Activated naive CD8-positive, alpha-beta T cell treated with anti-CD3 and anti-CD28 coated beads for 36 hours (primary cell): Measurements from ENCODE around the gene HBB. TPM values are rescaled to one million over a fixed set of nuclear protein-coding genes. Genes with fewer than 3 reads are reported as not detected.
"Not testable (repeated sequence)": the region's sequence is repeated elsewhere in the genome, so short reads cannot be mapped to it uniquely, and the experiment has no call there.

Source experiments
- DNase-seq: peaks from one replicate; pipeline ENCODE4 v3.0.0; 2021
- H3K27ac Mint-ChIP-seq: one replicate; pipeline ENCODE4 v1.8.0; 2022; ENCODE audit warnings: mild to moderate bottlenecking, moderate library complexity, mixed read lengths
- H3K27me3 Mint-ChIP-seq: one replicate; pipeline ENCODE4 v1.8.0; 2022; ENCODE audit warnings: mild to moderate bottlenecking, mixed read lengths
- H3K36me3 Mint-ChIP-seq: one replicate; pipeline ENCODE4 v1.8.0; 2021; ENCODE audit warnings: mild to moderate bottlenecking, mixed read lengths
- H3K4me1 Mint-ChIP-seq: one replicate; pipeline ENCODE4 v1.8.0; 2021; ENCODE audit warnings: mixed read lengths
- H3K4me3 Mint-ChIP-seq: one replicate; pipeline ENCODE4 v1.8.0; 2022; ENCODE audit warnings: mild to moderate bottlenecking, moderate library complexity, mixed read lengths
- H3K9me3 Mint-ChIP-seq: one replicate; pipeline ENCODE4 v1.8.0; 2022; ENCODE audit warnings: mixed read lengths
- total RNA-seq, 2 experiments: library from RNA; stranded (reverse); gene quantifications; one replicate each; pipeline ENCODE4 v1.2.3, GENCODE V29; 2021

Gene HBB
- total RNA-seq, 2 experiments from 2014 or later, result not detected

GRCh38 chr11:5252192-5252918 is 25.5 kb upstream of the HBB start:
- Mint-ChIP-seq H3K36me3 (no peaks in the 10 kb centered on the region), H3K9me3 (no peaks in the 10 kb centered on the region), H3K4me3 (no peak overlapping the region), H3K4me1 (no peaks in the 10 kb centered on the region), H3K27me3 (no peaks in the 10 kb centered on the region), H3K27ac (no peak overlapping the region)
- no peak for DNase-seq

GRCh38 chr11:5251746-5252145 is 24.9 kb upstream of the HBB start:
- Mint-ChIP-seq H3K4me3 (no peak overlapping the region), H3K4me1 (no peaks in the 10 kb centered on the region), H3K27ac (no peak overlapping the region), H3K9me3 (no peaks in the 10 kb centered on the region), H3K36me3 (no peaks in the 10 kb centered on the region), H3K27me3 (no peaks in the 10 kb centered on the region)
- DNase-seq, result no peak

GRCh38 chr11:5250543-5251204 is 23.8 kb upstream of the HBB start:
- Mint-ChIP-seq H3K9me3 (no peaks in the 10 kb centered on the region), H3K27me3 (no peaks in the 10 kb centered on the region), H3K36me3 (no peaks in the 10 kb centered on the region), H3K4me1 (no peaks in the 10 kb centered on the region), H3K4me3 (no peak overlapping the region), H3K27ac (no peak overlapping the region)
- DNase-seq, result no peak

GRCh38 chr11:5249807-5250396 is 23.0 kb upstream of the HBB start, which contains the start of gene HBG1:
HBG1 (minus strand) TSS chr11:5249857; CDS start chr11:5249804, 53 bp downstream.
- not testable (repeated sequence) for DNase-seq, H3K27ac Mint-ChIP-seq, H3K4me3 Mint-ChIP-seq, H3K4me1 Mint-ChIP-seq, H3K9me3 Mint-ChIP-seq, H3K36me3 Mint-ChIP-seq, H3K27me3 Mint-ChIP-seq

GRCh38 chr11:5248498-5248897 is 21.6 kb upstream of the HBB start:
- not testable (repeated sequence) for H3K27me3 Mint-ChIP-seq, H3K27ac Mint-ChIP-seq, H3K9me3 Mint-ChIP-seq

GRCh38 chr11:5247472-5248192 is 20.8 kb upstream of the HBB start:
- Mint-ChIP-seq H3K27me3 (no peaks in the 10 kb centered on the region), H3K4me1 (no peaks in the 10 kb centered on the region), H3K4me3 (no peak overlapping the region), H3K27ac (no peak overlapping the region), H3K9me3 (no peaks in the 10 kb centered on the region), H3K36me3 (no peaks in the 10 kb centered on the region)
- DNase-seq, result no peak

More at GRCh38 chr11:5248498-5248897, 21.6 kb upstream of the HBB start:
- H3K4me3 Mint-ChIP-seq, H3K4me1 Mint-ChIP-seq, H3K36me3 Mint-ChIP-seq, DNase-seq: not testable (repeated sequence)

- no peak for DNase-seq
- Mint-ChIP-seq H3K27me3 (no peaks in the 10 kb centered on the region), H3K36me3 (no peaks in the 10 kb centered on the region), H3K4me1 (no peaks in the 10 kb centered on the region), H3K27ac (no peak overlapping the region), H3K4me3 (no peak overlapping the region), H3K9me3 (no peaks in the 10 kb centered on the region)
Observed at GRCh38 chr11:5246772-5247471, 20.1 kb upstream of the HBB start.

GRCh38 chr11:5245155-5245554 is 18.3 kb upstream of the HBB start:
- Mint-ChIP-seq H3K27me3 (no peaks in the 10 kb centered on the region), H3K36me3 (no peaks in the 10 kb centered on the region), H3K4me1 (no peaks in the 10 kb centered on the region), H3K27ac (no peak overlapping the region), H3K4me3 (no peak overlapping the region), H3K9me3 (no peaks in the 10 kb centered on the region)
- DNase-seq, result no peak

- no peaks in the 10 kb centered on the region for H3K36me3 Mint-ChIP-seq
- H3K9me3 Mint-ChIP-seq, result no peaks in the 10 kb centered on the region
- H3K4me1 Mint-ChIP-seq, result no peaks in the 10 kb centered on the region
- H3K4me3 Mint-ChIP-seq, result no peak overlapping the region
- no peak for DNase-seq
- no peak overlapping the region for H3K27ac Mint-ChIP-seq
- H3K27me3 Mint-ChIP-seq, result peaks cover 3% of the 10 kb centered on the region
Observed at GRCh38 chr11:5243816-5244180, 16.9 kb upstream of the HBB start.

GRCh38 chr11:5242933-5243815 is 16.3 kb upstream of the HBB start:
- no peaks in the 10 kb centered on the region for H3K4me1 Mint-ChIP-seq
- no peak for DNase-seq

GRCh38 chr11:5242208-5242607 is 15.3 kb upstream of the HBB start:
- Mint-ChIP-seq H3K36me3 (no peaks in the 10 kb centered on the region), H3K4me1 (no peaks in the 10 kb centered on the region), H3K9me3 (no peaks in the 10 kb centered on the region), H3K27ac (no peak overlapping the region), H3K4me3 (no peak overlapping the region), H3K27me3 (peaks cover 6% of the 10 kb centered on the region)
- no peak for DNase-seq

More at GRCh38 chr11:5242933-5243815, 16.3 kb upstream of the HBB start:
- H3K27me3 Mint-ChIP-seq, result peaks cover 6% of the 10 kb centered on the region
- no peak overlapping the region for H3K4me3 Mint-ChIP-seq
- H3K27ac Mint-ChIP-seq, result no peak overlapping the region
- H3K9me3 Mint-ChIP-seq, result no peaks in the 10 kb centered on the region
- no peaks in the 10 kb centered on the region for H3K36me3 Mint-ChIP-seq

GRCh38 chr11:5241458-5241857 is 14.6 kb upstream of the HBB start:
- Mint-ChIP-seq H3K4me3 (no peak overlapping the region), H3K27ac (no peak overlapping the region), H3K36me3 (no peaks in the 10 kb centered on the region), H3K27me3 (peaks cover 6% of the 10 kb centered on the region), H3K9me3 (no peaks in the 10 kb centered on the region), H3K4me1 (no peaks in the 10 kb centered on the region)
- no peak for DNase-seq

- no peak overlapping the region for H3K27ac Mint-ChIP-seq
- H3K4me1 Mint-ChIP-seq, result no peaks in the 10 kb centered on the region
- H3K9me3 Mint-ChIP-seq, result no peaks in the 10 kb centered on the region
- H3K4me3 Mint-ChIP-seq, result no peak overlapping the region
- H3K27me3 Mint-ChIP-seq, result peaks cover 7% of the 10 kb centered on the region
- no peak for DNase-seq
- no peaks in the 10 kb centered on the region for H3K36me3 Mint-ChIP-seq
Observed at GRCh38 chr11:5240458-5240857, 13.6 kb upstream of the HBB start.

GRCh38 chr11:5240056-5240455 is 13.2 kb upstream of the HBB start:
- no peak for DNase-seq
- H3K27ac Mint-ChIP-seq, result no peak overlapping the region
- H3K27me3 Mint-ChIP-seq, result peaks cover 11% of the 10 kb centered on the region
- no peaks in the 10 kb centered on the region for H3K4me1 Mint-ChIP-seq
- no peak overlapping the region for H3K4me3 Mint-ChIP-seq
- H3K36me3 Mint-ChIP-seq, result no peaks in the 10 kb centered on the region
- no peaks in the 10 kb centered on the region for H3K9me3 Mint-ChIP-seq
